ENCODE measurements around the gene LY6G5B. TPM values are rescaled to one million over a fixed set of nuclear protein-coding genes. Genes with fewer than 3 reads are reported as not detected.

Gene LY6G5B
- polyA plus RNA-seq, 1 of the 3 experiments (the other 2 are of a cell fraction): 12.7 TPM

GRCh38 chr6:31630177-31630934, 39.4 kb upstream of the LY6G5B start:
- H3K9ac ChIP-seq: no peak overlapping the region
- H3K9me2 ChIP-seq: no peaks in the 10 kb centered on the region
- peaks cover 19% of the 10 kb centered on the region; the same call in 1 of the 2 replicates for H4K20me1 ChIP-seq (ENCODE audit: insufficient read depth)
- POLR2A ChIA-PET: interaction anchor here (1.5 kb wide), 1 partner anchor 10 kb away, joined by 3 read pairs; the partner anchor contains the start of gene PRRC2A
- TF ChIP-seq CHD2 (IDR thresholded peaks at IDR 0.05; ENCODE audit: low read length, partially characterized antibody) (no peak), USF2 (IDR thresholded peaks at IDR 0.05; ENCODE audit: borderline replicate concordance, low read depth, low read length) (no peak), REST (IDR thresholded peaks at IDR 0.05; ENCODE audit: low read depth, low read length) (no peak)
- no peak overlapping the region for H3K27ac ChIP-seq (ENCODE audit: low read depth in 2 of 2, low read length in 1 of 2)
- peaks cover 20% of the 10 kb centered on the region for H3F3A ChIP-seq (replicated peaks; ENCODE audit: insufficient read depth)
- peaks cover 36% of the 10 kb centered on the region for H3K79me2 ChIP-seq (ENCODE audit: insufficient read depth)
- no peaks in the 10 kb centered on the region for H3K9me3 ChIP-seq
- peak; percentile 16 for DNase-seq
- no peak overlapping the region for H3K4me2 ChIP-seq
- WGBS (ENCODE audit: low lambda C conversion rate): 96% methylated on average over 23 of the region's 25 CpGs
- no peaks in the 10 kb centered on the region for H3K27me3 ChIP-seq (ENCODE audit: insufficient read depth)
- H3K4me3 ChIP-seq (ENCODE audit: low read depth in 2 of 2, low read length in 1 of 2): no peak overlapping the region
- CTCF ChIA-PET: interaction anchor here (1.0 to 1.4 kb wide), 2 partner anchors 19 to 84 kb away, joined by 3 to 4 read pairs; partner anchors contain the start of gene ATP6V1G2
- H3K4me1 ChIP-seq (ENCODE audit: control insufficient read depth in 1 of 2, insufficient read depth in 2 of 2, low read depth in 1 of 2, low read length in 1 of 2): no peaks in the 10 kb centered on the region; a peak in 1 of 4 replicates
- no peak overlapping the region for H2AFZ ChIP-seq (ENCODE audit: low read depth)
- peaks cover 74 to 98% of the 10 kb centered on the region in 2 experiments for H3K36me3 ChIP-seq (replicated peaks in 1 of 2; ENCODE audit: control insufficient read depth in 1 of 2, insufficient read depth in 2 of 2, low read length in 1 of 2)

GRCh38 chr6:31631209-31631608, 38.6 kb upstream of the LY6G5B start:
- H3K79me2 ChIP-seq (ENCODE audit: insufficient read depth): peaks cover 27% of the 10 kb centered on the region; the same call in 1 of the 2 replicates
- no peaks in the 10 kb centered on the region for H3K27me3 ChIP-seq (ENCODE audit: insufficient read depth)
- H3K4me3 ChIP-seq (ENCODE audit: low read depth in 2 of 2, low read length in 1 of 2): no peak overlapping the region
- H3K9me2 ChIP-seq: no peaks in the 10 kb centered on the region
- DNase-seq: peak; percentile 34
- H3K9me3 ChIP-seq: no peaks in the 10 kb centered on the region
- peaks cover 27% of the 10 kb centered on the region for H3F3A ChIP-seq (replicated peaks; ENCODE audit: insufficient read depth)
- H3K4me2 ChIP-seq: no peak overlapping the region
- WGBS (ENCODE audit: low lambda C conversion rate): 96% methylated on average over 15 of the region's 16 CpGs
- ChIA-PET POLR2A (no interaction called here), CTCF (interaction anchor here (1.0 kb wide), 1 partner anchor 10 kb away, joined by 4 read pairs; no protein-coding TSS in a partner anchor)
- H3K4me1 ChIP-seq (ENCODE audit: control insufficient read depth in 1 of 2, insufficient read depth in 2 of 2, low read depth in 1 of 2, low read length in 1 of 2): no peaks in the 10 kb centered on the region; a peak in 1 of 4 replicates
- H4K20me1 ChIP-seq (ENCODE audit: insufficient read depth): peaks cover 19% of the 10 kb centered on the region; the same call in 1 of the 2 replicates
- H3K27ac ChIP-seq (ENCODE audit: low read depth in 2 of 2, low read length in 1 of 2): no peak overlapping the region
- H3K9ac ChIP-seq: no peak overlapping the region
- peaks cover 65 to 98% of the 10 kb centered on the region in 2 experiments for H3K36me3 ChIP-seq (replicated peaks in 1 of 2; ENCODE audit: control insufficient read depth in 1 of 2, insufficient read depth in 2 of 2, low read length in 1 of 2)
- no peak overlapping the region for H2AFZ ChIP-seq (ENCODE audit: low read depth)
- no peak for TF ChIP-seq CHD2 (IDR thresholded peaks at IDR 0.05; ENCODE audit: low read length, partially characterized antibody)
- no peak for TF ChIP-seq TCF12 (IDR thresholded peaks at IDR 0.05)
- no peak for TF ChIP-seq RXRA (IDR thresholded peaks at IDR 0.05; ENCODE audit: borderline replicate concordance, low read depth)
- no peak for TF ChIP-seq MAX (IDR thresholded peaks at IDR 0.05; ENCODE audit: low read depth)
- TF ChIP-seq USF2 (IDR thresholded peaks at IDR 0.05; ENCODE audit: borderline replicate concordance, low read depth, low read length): no peak
- TF ChIP-seq ELF1 (IDR thresholded peaks at IDR 0.05): no peak
- TF ChIP-seq RAD21 (IDR thresholded peaks at IDR 0.05; ENCODE audit: low read length): no peak
- no peak for TF ChIP-seq TEAD4 (IDR thresholded peaks at IDR 0.05; ENCODE audit: borderline replicate concordance, insufficient read depth)
- no peak for TF ChIP-seq RFX5 (IDR thresholded peaks at IDR 0.05; ENCODE audit: low read length)
- TF ChIP-seq FOXM1 (IDR thresholded peaks at IDR 0.05; ENCODE audit: low read depth): no peak
- no peak for TF ChIP-seq SMC3 (IDR thresholded peaks at IDR 0.05; ENCODE audit: low read depth, low read length)
- TF ChIP-seq POLR2AphosphoS5 (IDR thresholded peaks at IDR 0.05; ENCODE audit: low read depth, low read length): no peak; the same call in 1 of the 2 replicates
- no peak for TF ChIP-seq PBX3 (IDR thresholded peaks at IDR 0.05)
- no peak for TF ChIP-seq GATA2 (CRISPR knock-in tag; IDR thresholded peaks at IDR 0.05)
- TF ChIP-seq IRF3 (IDR thresholded peaks at IDR 0.05; ENCODE audit: low read depth, low read length): no peak
- no peak for TF ChIP-seq FOXJ3 (CRISPR knock-in tag; IDR thresholded peaks at IDR 0.05)
- TF ChIP-seq EP300 (IDR thresholded peaks at IDR 0.05; ENCODE audit: borderline replicate concordance in 1 of 2, low read depth in 1 of 2, low read length in 1 of 2): no peak

All from SK-N-SH (cell line).